H1 (cell line): ENCODE data around the gene RCSD1. TPM values are rescaled to one million over a fixed set of nuclear protein-coding genes. Genes with fewer than 3 reads are reported as not detected.

ENCODE experiments used
- CTCF ChIA-PET: fragments of 300-600 bp; sonication (Branson Sonifier 250); formaldehyde crosslinking; loops from one replicate; lab custom pipeline; 2021; ENCODE audit not compliant: partially characterized antibody; lab: Charles Lee
- POLR2A ChIA-PET: fragments of 300-600 bp; sonication (Branson Sonifier 250); formaldehyde crosslinking; loops from one replicate; lab custom pipeline; 2021; ENCODE audit warnings: inconsistent platforms; ENCODE audit not compliant: partially characterized antibody; lab: Charles Lee
- DNase-seq, 2 experiments: peaks; one replicate each; pipeline versions ENCODE4 v3.0.0 to v3.0.0-alpha.2; 2010 to 2022; ENCODE audit warnings: low spot score in 2 of 2, low read depth in 1 of 2, mixed read lengths in 1 of 2
- FAIRE-seq: peaks from 2 replicates; lab custom pipeline; 2011; peaks lifted over from hg19 to GRCh38; lab: Jason Lieb, UNC
- H2AFZ ChIP-seq: 2 replicates; pipeline ENCODE4 v1.8.1; 2012; ENCODE audit warnings: low read length, inconsistent platforms
- H2AK5ac ChIP-seq: 2 replicates; pipeline ENCODE4 v1.6.1; 2013; ENCODE audit warnings: low read depth, low read length
- H2BK120ac ChIP-seq: replicated peaks from 2 replicates; pipeline ENCODE3; 2013; ENCODE audit warnings: low read depth, low read length, inconsistent platforms
- H2BK12ac ChIP-seq: 2 replicates; pipeline ENCODE4 v1.6.1; 2013; ENCODE audit warnings: low read depth, low read length
- H2BK15ac ChIP-seq: 2 replicates; pipeline ENCODE4 v1.6.1; 2013; ENCODE audit warnings: low read length
- H2BK20ac ChIP-seq: 2 replicates; pipeline ENCODE4 v1.6.1; 2013; ENCODE audit warnings: low read length
- H2BK5ac ChIP-seq: 2 replicates; pipeline ENCODE4 v1.6.1; 2013; ENCODE audit warnings: low read depth, low read length
- H3K14ac ChIP-seq: 2 replicates; pipeline ENCODE4 v1.6.1; 2013; ENCODE audit warnings: inconsistent platforms; ENCODE audit not compliant: insufficient read length
- H3K18ac ChIP-seq: 2 replicates; pipeline ENCODE4 v1.6.1; 2013; ENCODE audit warnings: low read length; ENCODE audit errors: extremely low read depth
- H3K23ac ChIP-seq: 2 replicates; pipeline ENCODE4 v1.6.1; 2013; ENCODE audit warnings: inconsistent platforms; ENCODE audit not compliant: insufficient read length
- H3K23me2 ChIP-seq: 2 replicates; pipeline ENCODE4 v1.6.1; 2013; ENCODE audit warnings: low read depth, low read length
- H3K27ac ChIP-seq: 2 replicates; pipeline ENCODE4 v1.6.1; 2011; ENCODE audit warnings: low read depth, low read length, inconsistent platforms
- H3K27me3 ChIP-seq, 4 experiments: replicated peaks in 1 of 4; 1 replicate in 1 of 4; 2 replicates in 3 of 4; pipeline versions ENCODE4 v1.6.1 to v1.8.1; 2011 to 2013; ENCODE audit warnings: low read length in 3 of 4, mild to moderate bottlenecking in 3 of 4, inconsistent platforms in 2 of 4, mixed read lengths in 2 of 4, moderate library complexity in 1 of 4; ENCODE audit not compliant: control insufficient read depth in 3 of 4, insufficient read depth in 3 of 4; ENCODE audit errors: extremely low read depth in 1 of 4
- H3K36me3 ChIP-seq, 4 experiments: 2 replicates each; pipeline versions ENCODE4 v1.6.1 to v1.8.1; 2011 to 2013; ENCODE audit warnings: mild to moderate bottlenecking in 4 of 4, low read length in 3 of 4, moderate library complexity in 2 of 4, control low read depth in 1 of 4, inconsistent platforms in 1 of 4; ENCODE audit not compliant: insufficient read depth in 4 of 4, control insufficient read depth in 2 of 4
- H3K4ac ChIP-seq: replicated peaks from 2 replicates; pipeline ENCODE3; 2013; ENCODE audit warnings: low read length, low read depth, mixed read lengths, inconsistent platforms; ENCODE audit not compliant: insufficient read length
- H3K4me1 ChIP-seq, 4 experiments: replicated peaks in 1 of 4; 1 replicate in 1 of 4; 2 replicates in 3 of 4; pipeline versions ENCODE4 v1.6.1 to v1.8.1; 2011 to 2013; ENCODE audit warnings: low read length in 3 of 4, inconsistent platforms in 2 of 4, mixed read lengths in 1 of 4; ENCODE audit not compliant: insufficient read depth in 4 of 4, control insufficient read depth in 3 of 4
- H3K4me2 ChIP-seq, 2 experiments: 2 replicates each; pipeline versions ENCODE4 v1.6.1 to v1.8.1; 2011 to 2013; ENCODE audit warnings: low read depth in 2 of 2, low read length in 2 of 2, control low read depth in 1 of 2, inconsistent platforms in 1 of 2, mild to moderate bottlenecking in 1 of 2; ENCODE audit not compliant: insufficient read depth in 1 of 2
- H3K4me3 ChIP-seq, 4 experiments: fragments of 200-600, 300-600 bp in 1 of 4; sonication (generic), shearing (Covaris generic), sonication (Bioruptor Twin) in 1 of 4; 2 replicates each; pipeline versions ENCODE4 v1.5.1 to v1.8.1; 2011 to 2016; ENCODE audit warnings: low read length in 4 of 4, low read depth in 3 of 4, control low read depth in 2 of 4, inconsistent platforms in 2 of 4, mild to moderate bottlenecking in 2 of 4, mixed read lengths in 1 of 4, moderate library complexity in 1 of 4; ENCODE audit not compliant: insufficient read depth in 2 of 4; ENCODE audit errors: extremely low read depth in 1 of 4
- H3K56ac ChIP-seq: replicated peaks from 2 replicates; pipeline ENCODE3; 2013; ENCODE audit warnings: low read depth, mild to moderate bottlenecking, mixed read lengths, low read length, inconsistent platforms; ENCODE audit not compliant: insufficient read length
- H3K79me1 ChIP-seq: 2 replicates; pipeline ENCODE4 v1.6.1; 2013; ENCODE audit warnings: low read depth, low read length, control low read depth
- H3K79me2 ChIP-seq, 2 experiments: 2 replicates each; pipeline versions ENCODE4 v1.6.1 to v1.8.1; 2012 to 2013; ENCODE audit warnings: low read length in 2 of 2, mild to moderate bottlenecking in 2 of 2, inconsistent platforms in 1 of 2; ENCODE audit not compliant: insufficient read depth in 2 of 2, control insufficient read depth in 1 of 2
- H3K9ac ChIP-seq, 4 experiments: replicated peaks in 1 of 4; 1 replicate in 1 of 4; 2 replicates in 3 of 4; pipeline versions ENCODE4 v1.6.1 to v1.8.1; 2011 to 2013; ENCODE audit warnings: low read depth in 3 of 4, low read length in 3 of 4, control low read depth in 2 of 4, mild to moderate bottlenecking in 2 of 4, moderate library complexity in 2 of 4, inconsistent platforms in 1 of 4; ENCODE audit errors: extremely low read depth in 1 of 4
- H3K9me3 ChIP-seq, 2 experiments: 2 replicates each; pipeline versions ENCODE4 v1.6.1 to v1.8.1; 2012 to 2013; ENCODE audit warnings: mild to moderate bottlenecking in 2 of 2, moderate library complexity in 2 of 2, control low read depth in 1 of 2, inconsistent platforms in 1 of 2, low read depth in 1 of 2, low read length in 1 of 2, mixed read lengths in 1 of 2; ENCODE audit not compliant: insufficient read depth in 2 of 2
- H4K20me1 ChIP-seq, 2 experiments: replicated peaks in 1 of 2; 2 replicates each; pipeline versions ENCODE3 to v1.8.1; 2011 to 2013; ENCODE audit warnings: inconsistent platforms in 2 of 2, low read length in 2 of 2, mild to moderate bottlenecking in 1 of 2; ENCODE audit not compliant: insufficient read depth in 2 of 2, control insufficient read depth in 1 of 2
- H4K5ac ChIP-seq: 2 replicates; pipeline ENCODE4 v1.6.1; 2013; ENCODE audit warnings: low read length, low read depth, mixed read lengths, inconsistent platforms; ENCODE audit not compliant: insufficient read length
- H4K8ac ChIP-seq: 2 replicates; pipeline ENCODE4 v1.8.0; 2013; ENCODE audit warnings: mild to moderate bottlenecking, moderate library complexity, low read length, inconsistent platforms; ENCODE audit not compliant: insufficient read depth; ENCODE audit errors: extremely low read depth
- H4K91ac ChIP-seq: replicated peaks from 2 replicates; pipeline ENCODE3; 2013; ENCODE audit warnings: low read length, mixed read lengths, inconsistent platforms; ENCODE audit not compliant: insufficient read length
- CBX5 ChIP-seq: fragments of 300-800, 300-1000 bp; sonication (generic); IDR thresholded peaks from 2 replicates; pipeline ENCODE4 v1.7.1; 2016; ENCODE audit warnings: antibody characterized with exemption, low read length, low read depth
- POLR2A ChIP-seq, 2 experiments: IDR thresholded peaks; 1 replicate in 1 of 2; 2 replicates in 1 of 2; pipeline ENCODE4 v1.6.1; 2011; ENCODE audit warnings: low read depth in 2 of 2, low read length in 2 of 2, mild to moderate bottlenecking in 2 of 2; ENCODE audit errors: control extremely low read depth in 1 of 2
- WGBS, 2 experiments: shearing (Covaris generic) in 1 of 2; methylation state at CpG; one replicate each; pipeline versions ENCODE4 v1.1.6 to v1.1.7; 2013 to 2015; ENCODE audit warnings: low lambda C conversion rate in 2 of 2, mixed read lengths in 2 of 2, inconsistent platforms in 1 of 2, low coverage in 1 of 2, missing lambda C conversion rate in 1 of 2; ENCODE audit not compliant: insufficient replicate concordance in 2 of 2, insufficient coverage in 1 of 2, insufficient read length in 1 of 2; ENCODE audit errors: extremely low coverage in 1 of 2, missing lambda C conversion rate in 1 of 2; 5-methylcytosine and 5-hydroxymethylcytosine counted together
- polyA plus RNA-seq, 7 experiments: library from polyadenylated mRNA; depleted of rRNA in 3 of 7; stranded (reverse) in 5 of 7; unstranded in 2 of 7; fragments of >200 nt in 5 of 7; fragments of 200-250 nt in 2 of 7; gene quantifications; 1 replicate in 5 of 7; 2 replicates in 1 of 7; 4 replicates in 1 of 7; pipeline versions ENCODE4 v1.2.1 to v1.2.3, GENCODE V29; 2011 to 2013; ENCODE audit warnings: missing spikeins in 2 of 7, mixed read lengths in 2 of 7
- total RNA-seq: library from RNA; stranded (reverse); fragmentation: NEBNext Ultra II Directional; extraction: Animal tissue kit (Norgen Biotek cat#: 25700); gene quantifications from 2 replicates; pipeline ENCODE4 v1.2.1, GENCODE V29; 2021
- TF ChIP-seq, protein P1 (sequence below): IDR thresholded peaks from 2 replicates; pipeline ENCODE4 v1.6.1; 2011; ENCODE audit warnings: low read length, improper control_type of control experiment

Gene RCSD1
- total and polyA plus RNA-seq, 2 of the 8 experiments (the other 6 are each of a cell fraction or from before 2014, with no cell fraction given): 0.47 to 0.69 TPM

DNA sequence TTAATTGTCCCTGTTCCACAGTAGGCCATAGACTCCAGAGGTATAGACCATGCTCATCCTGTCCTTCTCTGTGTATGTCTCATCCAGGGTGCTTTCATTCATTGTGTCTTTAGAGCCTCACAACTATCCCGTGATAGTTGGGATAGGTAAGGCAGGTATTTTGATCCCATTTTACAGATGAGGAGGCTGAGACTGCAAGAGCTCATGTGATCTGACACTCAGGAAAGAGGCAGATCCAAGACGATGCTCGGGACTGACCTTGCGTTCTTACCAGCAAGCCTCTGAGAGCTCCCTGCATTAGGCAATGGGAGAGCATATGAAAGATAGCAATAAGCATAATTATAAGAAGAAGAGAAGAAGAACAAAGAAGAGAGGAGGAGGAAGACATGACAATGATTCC, 42.8 kb downstream of the RCSD1 start:
- Histone ChIP-seq H3K36me3 (no peaks in the 10 kb centered on the region), H3K4me1 (peaks cover 0 to 4% (median 0%) of the 10 kb centered on the region in 4 experiments; a peak in 1 of 7 replicates), H2AK5ac (no peak overlapping the region), H3K23ac (no peak overlapping the region), H4K91ac (no peak overlapping the region), H3K4me2 (no peak overlapping the region), H3K4ac (no peak overlapping the region), H3K56ac (no peak overlapping the region), H2BK12ac (no peak overlapping the region), H2BK120ac (no peak overlapping the region), H3K27ac (no peak overlapping the region), H3K79me1 (no peaks in the 10 kb centered on the region), H2AFZ (no peak overlapping the region), H2BK20ac (no peak overlapping the region), H3K79me2 (no peaks in the 10 kb centered on the region), H4K8ac (no peak overlapping the region), H3K23me2 (no peaks in the 10 kb centered on the region; the same call in 1 of the 2 replicates), H2BK5ac (no peak overlapping the region), H3K4me3 (no peak overlapping the region), H3K27me3 (no peaks in the 10 kb centered on the region), H3K14ac (no peak overlapping the region), H3K18ac (no peak overlapping the region), H3K9ac (no peak overlapping the region), H4K5ac (no peak overlapping the region), H2BK15ac (no peak overlapping the region), H3K9me3 (no peaks in the 10 kb centered on the region), H4K20me1 (no peaks in the 10 kb centered on the region)
- CTCF ChIA-PET: interaction anchor here (0.9 to 3.9 kb wide), 6 partner anchors 9 to 140 kb away, joined by 3 to 30 read pairs (median 6); no protein-coding TSS in a partner anchor
- FAIRE-seq: no peak
- DNase-seq: no peak
- POLR2A ChIA-PET: no interaction called here
- WGBS, 2 experiments: 88% methylated on average over 4 of the region's 4 CpGs; no CpG with 5 or more reads in 1 of the 2 experiments
- TF ChIP-seq CBX5 (no peak), POLR2A (IDR thresholded peaks at IDR 0.05; ENCODE audit: control extremely low read depth in 1 of 2, low read depth in 2 of 2, low read length in 2 of 2) (no peak)
- TF ChIP-seq, protein P1, sequence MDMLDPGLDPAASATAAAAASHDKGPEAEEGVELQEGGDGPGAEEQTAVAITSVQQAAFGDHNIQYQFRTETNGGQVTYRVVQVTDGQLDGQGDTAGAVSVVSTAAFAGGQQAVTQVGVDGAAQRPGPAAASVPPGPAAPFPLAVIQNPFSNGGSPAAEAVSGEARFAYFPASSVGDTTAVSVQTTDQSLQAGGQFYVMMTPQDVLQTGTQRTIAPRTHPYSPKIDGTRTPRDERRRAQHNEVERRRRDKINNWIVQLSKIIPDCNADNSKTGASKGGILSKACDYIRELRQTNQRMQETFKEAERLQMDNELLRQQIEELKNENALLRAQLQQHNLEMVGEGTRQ: no peak
